LNCAP (cell line): ENCODE results near the gene NFIX.
A peak's percentile ranks its signal among the peaks of the same experiment; 100 is the strongest.

ENCODE experiments used
- CTCF ChIP-seq: fragments of 450-650 bp; IDR thresholded peaks from 2 replicates; pipeline ENCODE4 v1.5.1; 2017; ENCODE audit warnings: mild to moderate bottlenecking

NFIX gene

DNA sequence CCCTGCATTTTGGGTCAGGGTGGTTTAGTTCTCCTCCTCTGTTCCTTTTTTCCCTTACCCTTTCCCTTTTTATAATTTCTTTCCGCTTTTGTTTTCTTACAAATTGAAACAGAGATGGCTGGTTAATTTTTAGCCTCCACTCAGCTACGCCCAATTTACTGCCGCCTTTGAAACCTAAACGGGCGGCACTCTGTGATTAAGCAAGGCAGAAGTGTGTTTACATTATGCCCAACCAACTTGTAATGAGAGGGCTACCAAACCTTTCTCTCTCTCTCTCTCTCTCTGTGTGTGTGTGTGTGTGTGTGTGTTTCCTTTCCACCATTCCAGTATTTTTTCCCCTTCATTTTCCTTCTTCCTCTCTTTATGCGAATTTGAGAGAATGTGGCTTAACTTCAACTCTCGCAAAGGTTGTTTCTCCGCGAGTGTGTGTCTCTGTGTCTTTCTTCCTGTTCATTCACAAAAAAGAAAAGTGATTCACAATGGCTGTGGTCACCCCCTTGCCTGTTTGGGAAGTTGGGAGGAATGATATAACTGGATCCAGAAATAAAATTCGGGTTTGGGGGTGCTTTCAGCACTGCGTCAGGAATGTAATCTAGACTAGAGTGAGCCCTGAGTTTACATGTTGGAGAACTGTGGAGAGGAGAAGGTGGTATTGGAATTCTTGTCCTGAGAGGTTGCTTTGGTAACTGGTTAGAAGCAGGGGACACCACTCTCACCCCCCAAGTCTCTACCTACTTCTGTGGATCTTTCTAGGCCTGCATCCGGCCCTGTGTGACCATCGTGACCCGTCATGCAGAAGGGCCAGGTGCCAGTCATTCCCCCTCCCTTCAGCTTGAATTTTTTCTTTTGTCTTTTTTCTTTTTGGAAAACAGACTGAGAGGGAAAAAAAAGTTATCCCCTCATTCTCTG, 31.4 kb downstream of the NFIX start:
- no peak for TF ChIP-seq CTCF

DNA sequence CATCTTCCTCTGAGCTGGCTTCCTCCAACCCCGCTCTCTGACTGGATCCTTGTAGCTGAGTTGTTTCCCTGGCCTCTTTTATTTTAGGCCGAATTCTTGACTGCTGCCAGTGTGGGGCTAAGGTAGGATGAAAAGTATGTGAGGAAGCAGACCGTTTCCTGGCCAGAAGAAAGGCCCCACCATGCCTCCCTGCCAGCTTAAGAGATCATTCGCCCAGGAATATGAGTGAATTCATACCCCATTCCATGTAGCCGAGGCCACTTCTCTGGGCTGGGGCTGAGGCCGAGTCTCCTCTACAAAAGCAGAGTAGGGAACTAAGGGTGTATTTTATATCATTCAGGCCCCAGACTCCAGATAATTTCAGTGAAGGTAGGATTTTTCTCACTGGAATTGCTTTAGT, 32.3 kb downstream of the NFIX start:
- TF ChIP-seq CTCF = no peak

DNA sequence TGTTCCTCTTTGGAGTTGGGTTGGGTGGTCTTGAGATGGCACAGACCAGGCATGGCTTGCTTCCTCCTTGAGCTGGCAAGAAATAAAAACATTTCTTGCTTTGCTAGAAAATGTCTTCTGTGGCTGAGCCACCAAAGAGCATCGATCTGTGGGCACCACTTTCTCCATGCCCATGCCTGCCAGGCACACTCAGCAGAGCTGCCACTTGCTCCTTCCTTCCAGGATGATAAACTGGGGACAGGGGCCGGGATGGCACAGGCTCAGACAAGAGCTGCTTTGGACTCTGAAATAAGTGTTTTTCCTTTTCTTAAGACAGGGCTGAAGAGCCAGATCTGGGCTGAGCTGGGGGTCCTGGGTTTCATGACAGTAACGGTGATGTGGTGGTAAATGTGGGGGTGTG, 32.8 kb downstream of the NFIX start:
- TF ChIP-seq CTCF = no peak

DNA sequence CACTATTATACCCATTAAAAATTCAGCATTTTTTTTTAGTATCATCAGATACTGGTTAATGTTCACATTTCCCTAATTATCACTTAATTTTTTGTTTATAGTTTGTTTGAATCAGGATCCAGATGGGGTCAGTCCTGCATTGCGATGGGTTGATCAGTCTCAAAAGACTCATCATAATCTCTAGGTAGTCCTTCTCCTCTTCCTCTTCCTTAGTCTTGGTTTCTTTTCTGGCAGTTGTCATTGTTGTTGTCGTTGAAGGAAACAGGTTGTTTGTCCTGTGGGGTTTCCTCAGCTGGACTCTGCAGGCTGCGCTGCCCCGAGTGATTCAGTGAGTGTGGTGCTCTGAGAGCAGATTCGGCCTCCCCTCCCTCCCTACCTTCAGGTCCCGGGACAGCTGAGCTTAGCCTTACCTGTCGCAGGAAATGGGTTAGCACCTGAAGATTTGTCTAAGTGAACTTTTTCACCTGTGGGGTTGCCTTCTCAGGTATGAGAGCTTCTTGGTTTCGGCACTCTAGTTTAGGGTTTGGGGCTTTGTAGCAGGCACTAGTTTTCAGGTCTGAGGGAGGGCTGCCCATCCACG, 34.1 kb downstream of the NFIX start:
- no peak for TF ChIP-seq CTCF

GRCh38 chr19:13029893-13030292, 34.6 kb downstream of the NFIX start:
- peak; percentile 66 for TF ChIP-seq CTCF

- no peak for TF ChIP-seq CTCF
Observed at GRCh38 chr19:13031917-13032623, 36.8 kb downstream of the NFIX start.

GRCh38 chr19:13032837-13033236, 37.6 kb downstream of the NFIX start:
- no peak for TF ChIP-seq CTCF
